K562 (cell line): Measurements from ENCODE around the gene PDCD6IP. TPM values are rescaled to one million over a fixed set of nuclear protein-coding genes. Genes with fewer than 3 reads are reported as not detected.
A peak's percentile ranks its signal among the peaks of the same experiment; 100 is the strongest.

Source experiments
- CAMTA2 ChIP-seq: fragments of 250-450 bp; sonication (Bioruptor Pico); conservative IDR thresholded peaks from 2 replicates; pipeline ENCODE4 v1.5.1; 2022
- CBFA2T2 ChIP-seq: fragments of 450-650 bp; conservative IDR thresholded peaks from 2 replicates; pipeline ENCODE4 v1.6.1; 2017; ENCODE audit warnings: mild to moderate bottlenecking
- FOXA3 ChIP-seq, 2 experiments: fragments of 450-650 bp in 1 of 2; sonication (generic) in 1 of 2; formaldehyde crosslinking; IDR thresholded peaks in 1 of 2; conservative IDR thresholded peaks in 1 of 2; 2 replicates each; pipeline versions ENCODE4 v1.4.0 to v1.8.0; 2020 to 2022; ENCODE audit warnings: mild to moderate bottlenecking in 2 of 2, missing genetic modification reagents in 1 of 2
- FOXJ2 ChIP-seq: fragments of 200-800 bp; sonication (Bioruptor generic); IDR thresholded peaks from 2 replicates; pipeline ENCODE4 v1.6.1; 2016; ENCODE audit warnings: missing genetic modification characterization, missing compliant biosample characterization
- GATA2 ChIP-seq: sonication (generic); formaldehyde crosslinking; IDR thresholded peaks from 2 replicates; pipeline ENCODE4 v1.4.0; 2020; ENCODE audit warnings: mild to moderate bottlenecking, missing genetic modification reagents
- HNRNPK ChIP-seq: fragments of 200-400 bp; formaldehyde crosslinking; IDR thresholded peaks from one replicate; pipeline ENCODE4 v1.6.1; 2018; ENCODE audit warnings: mild to moderate bottlenecking, low read depth, low read length; ENCODE audit not compliant: poor library complexity, severe bottlenecking
- HNRNPUL1 ChIP-seq: fragments of 200-400 bp; formaldehyde crosslinking; IDR thresholded peaks from 2 replicates; pipeline ENCODE4 v1.6.1; 2017; ENCODE audit warnings: low read length
- MCM5 ChIP-seq: fragments of 450-650 bp; IDR thresholded peaks from 2 replicates; pipeline ENCODE4 v1.6.1; 2016; ENCODE audit warnings: low read depth
- MXI1 ChIP-seq: IDR thresholded peaks from 2 replicates; pipeline ENCODE4 v1.6.1; 2011; ENCODE audit warnings: low read depth, mild to moderate bottlenecking, improper control_type of control experiment, low read length
- MYNN ChIP-seq, 2 experiments: sonication (generic); formaldehyde crosslinking in 1 of 2; IDR thresholded peaks; 2 replicates each; pipeline versions ENCODE4 v1.5.0 to v1.6.1; 2016 to 2020; ENCODE audit warnings: antibody characterized with exemption in 1 of 2, missing genetic modification reagents in 1 of 2
- NCOA1 ChIP-seq: fragments of 450-650 bp; IDR thresholded peaks from 2 replicates; pipeline ENCODE4 v1.6.1; 2016; ENCODE audit warnings: low read depth
- PHB ChIP-seq: fragments of 250-450 bp; sonication (Bioruptor Pico); IDR thresholded peaks from 2 replicates; pipeline ENCODE4 v1.5.0; 2021
- RAD21 ChIP-seq, 2 experiments: fragments of 250-450 bp in 1 of 2; fragments of 450-650 bp in 1 of 2; sonication (Bioruptor Pico) in 1 of 2; formaldehyde crosslinking in 1 of 2; IDR thresholded peaks in 1 of 2; conservative IDR thresholded peaks in 1 of 2; 2 replicates each; pipeline versions ENCODE4 v1.4.0 to v1.8.0; 2020 to 2022; ENCODE audit warnings: mild to moderate bottlenecking in 2 of 2, moderate library complexity in 1 of 2
- RBM22 ChIP-seq: fragments of 200-400 bp; formaldehyde crosslinking; IDR thresholded peaks from 2 replicates; pipeline ENCODE4 v1.6.1; 2018; ENCODE audit warnings: low read length, low read depth; ENCODE audit not compliant: poor library complexity, severe bottlenecking
- RBM25 ChIP-seq: fragments of 200-400 bp; formaldehyde crosslinking; IDR thresholded peaks from 2 replicates; pipeline ENCODE4 v1.6.1; 2018; ENCODE audit warnings: low read length, low read depth, moderate library complexity; ENCODE audit not compliant: severe bottlenecking
- SMARCC2 ChIP-seq: fragments of 450-650 bp; IDR thresholded peaks from 2 replicates; pipeline ENCODE4 v1.6.1; 2017; ENCODE audit warnings: antibody characterized with exemption, moderate library complexity, mild to moderate bottlenecking, low read depth
- TRIM28 ChIP-seq: fragments of 450-650 bp; IDR thresholded peaks from 2 replicates; pipeline ENCODE4 v1.6.1; 2017
- TSC22D4 ChIP-seq: fragments of 450-650 bp; IDR thresholded peaks from 2 replicates; pipeline ENCODE4 v1.6.1; 2016; ENCODE audit warnings: missing genetic modification characterization, missing biosample characterization, control low read depth
- ZBED1 ChIP-seq: IDR thresholded peaks from 2 replicates; pipeline ENCODE4 v1.6.1; 2014
- ZNF41 ChIP-seq: fragments of 250-450 bp; sonication (Bioruptor Pico); conservative IDR thresholded peaks from 2 replicates; pipeline ENCODE4 v1.4.0; 2020; ENCODE audit warnings: mild to moderate bottlenecking
- polyA plus RNA-seq, 8 experiments: library from polyadenylated mRNA; depleted of rRNA in 4 of 8; stranded (reverse) in 5 of 8; unstranded in 3 of 8; fragments of >200 nt; fragmentation: Nextera tagmentation in 2 of 8; fragmentation: Illumina TruSeq in 1 of 8; extraction: Ambion mirVana in 2 of 8; extraction: Trizol in 1 of 8; gene quantifications; 2 replicates each; pipeline versions ENCODE4 v1.2.1 to v1.2.3, GENCODE V29; 2011 to 2014; ENCODE audit warnings: inconsistent platforms in 1 of 8, missing spikeins in 1 of 8
- total RNA-seq, 7 experiments: library from RNA; depleted of rRNA in 6 of 7; stranded (reverse); fragments of >200 nt in 6 of 7; fragmentation: Illumina TruSeq in 2 of 7; extraction: Trizol in 2 of 7; gene quantifications; 2 replicates each; pipeline versions ENCODE4 v1.2.1 to v1.2.3, GENCODE V29; 2011 to 2021; ENCODE audit warnings: low replicate concordance in 1 of 7
- TF ChIP-seq, protein P1 (sequence below): fragments of 250-450 bp; sonication (Bioruptor Pico); IDR thresholded peaks from 2 replicates; pipeline ENCODE4 v1.5.0; 2020; ENCODE audit warnings: mild to moderate bottlenecking, borderline replicate concordance
- TF ChIP-seq, protein P2 (sequence below), 2 experiments: fragments of 450-650 bp in 1 of 2; sonication (generic) in 1 of 2; formaldehyde crosslinking in 1 of 2; IDR thresholded peaks in 1 of 2; conservative IDR thresholded peaks in 1 of 2; 2 replicates each; pipeline versions ENCODE4 v1.6.1 to v1.8.1; 2016 to 2023; ENCODE audit warnings: mild to moderate bottlenecking in 2 of 2, moderate library complexity in 2 of 2, inconsistent platforms in 1 of 2, missing genetic modification reagents in 1 of 2
- TF ChIP-seq, protein P3 (sequence below): fragments of 450-650 bp; IDR thresholded peaks from 2 replicates; pipeline ENCODE4 v1.6.1; 2016; ENCODE audit warnings: low read depth, mild to moderate bottlenecking, moderate library complexity
- TF ChIP-seq, protein P4 (sequence below): fragments of 250-450 bp; sonication (Bioruptor Pico); IDR thresholded peaks from 2 replicates; pipeline ENCODE4 v1.8.0; 2022; ENCODE audit warnings: moderate library complexity, mild to moderate bottlenecking, inconsistent platforms

PDCD6IP gene
- total and polyA plus RNA-seq, 9 of the 15 experiments (the other 6 are each of a cell fraction or from before 2014, with no cell fraction given): 40.2 to 302 (median 122) TPM

DNA sequence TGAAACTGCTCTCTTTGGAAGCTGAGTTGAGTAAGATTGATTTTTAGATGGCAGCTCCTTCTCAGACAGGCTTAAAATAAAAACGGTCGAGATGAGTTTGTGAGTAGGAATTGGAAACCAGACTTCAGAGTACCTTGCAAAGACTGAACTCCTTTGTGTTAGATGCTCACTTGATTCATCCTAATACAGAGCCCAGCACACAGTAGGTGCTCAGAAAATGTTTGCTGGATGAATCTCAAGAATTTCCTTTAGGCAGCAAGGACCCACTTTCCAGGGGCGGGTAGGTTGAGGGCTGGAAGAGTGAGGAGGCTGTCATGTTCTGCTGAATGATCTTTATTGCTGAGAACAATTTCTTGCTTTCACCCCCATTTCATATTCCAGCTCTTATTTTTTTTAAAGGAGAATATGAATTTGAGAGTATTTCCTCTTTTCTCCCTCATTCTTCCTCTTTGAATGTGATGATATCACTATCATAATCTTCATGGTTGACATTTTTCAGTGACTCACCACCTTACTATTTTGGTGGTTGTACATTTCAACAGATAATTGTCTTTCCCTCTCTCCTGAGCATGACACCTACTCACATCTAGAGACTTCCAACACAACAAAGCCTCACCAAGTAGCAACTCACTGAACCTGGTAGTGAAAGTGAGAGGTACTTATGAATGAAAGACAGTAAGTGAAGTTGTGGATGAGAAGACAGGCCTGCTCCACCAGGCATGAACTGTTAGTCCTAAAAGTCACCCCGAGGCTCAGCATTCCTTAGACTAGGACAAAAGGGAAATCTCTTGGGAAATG, 113.3 kb downstream of the PDCD6IP start (continued):
- no peak for TF ChIP-seq MYNN (IDR thresholded peaks at IDR 0.05)
- no peak for TF ChIP-seq MYNN (CRISPR knock-in tag; IDR thresholded peaks at IDR 0.05)
- no peak for TF ChIP-seq TSC22D4 (tag)
- TF ChIP-seq FOXJ2: no peak
- no peak for TF ChIP-seq HNRNPK
- no peak for TF ChIP-seq RBM25
- TF ChIP-seq HNRNPUL1: no peak
- TF ChIP-seq, protein P1, sequence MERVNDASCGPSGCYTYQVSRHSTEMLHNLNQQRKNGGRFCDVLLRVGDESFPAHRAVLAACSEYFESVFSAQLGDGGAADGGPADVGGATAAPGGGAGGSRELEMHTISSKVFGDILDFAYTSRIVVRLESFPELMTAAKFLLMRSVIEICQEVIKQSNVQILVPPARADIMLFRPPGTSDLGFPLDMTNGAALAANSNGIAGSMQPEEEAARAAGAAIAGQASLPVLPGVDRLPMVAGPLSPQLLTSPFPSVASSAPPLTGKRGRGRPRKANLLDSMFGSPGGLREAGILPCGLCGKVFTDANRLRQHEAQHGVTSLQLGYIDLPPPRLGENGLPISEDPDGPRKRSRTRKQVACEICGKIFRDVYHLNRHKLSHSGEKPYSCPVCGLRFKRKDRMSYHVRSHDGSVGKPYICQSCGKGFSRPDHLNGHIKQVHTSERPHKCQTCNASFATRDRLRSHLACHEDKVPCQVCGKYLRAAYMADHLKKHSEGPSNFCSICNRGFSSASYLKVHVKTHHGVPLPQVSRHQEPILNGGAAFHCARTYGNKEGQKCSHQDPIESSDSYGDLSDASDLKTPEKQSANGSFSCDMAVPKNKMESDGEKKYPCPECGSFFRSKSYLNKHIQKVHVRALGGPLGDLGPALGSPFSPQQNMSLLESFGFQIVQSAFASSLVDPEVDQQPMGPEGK (CRISPR knock-in tag): no peak
- TF ChIP-seq, protein P2, sequence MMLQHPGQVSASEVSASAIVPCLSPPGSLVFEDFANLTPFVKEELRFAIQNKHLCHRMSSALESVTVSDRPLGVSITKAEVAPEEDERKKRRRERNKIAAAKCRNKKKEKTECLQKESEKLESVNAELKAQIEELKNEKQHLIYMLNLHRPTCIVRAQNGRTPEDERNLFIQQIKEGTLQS (IDR thresholded peaks at IDR 0.05): peak; percentile 98
- TF ChIP-seq, protein P2 (CRISPR knock-in tag; conservative IDR thresholded peaks at IDR 0.05): peak; percentile 91
- no peak for TF ChIP-seq ZBED1
- TF ChIP-seq, protein P3, sequence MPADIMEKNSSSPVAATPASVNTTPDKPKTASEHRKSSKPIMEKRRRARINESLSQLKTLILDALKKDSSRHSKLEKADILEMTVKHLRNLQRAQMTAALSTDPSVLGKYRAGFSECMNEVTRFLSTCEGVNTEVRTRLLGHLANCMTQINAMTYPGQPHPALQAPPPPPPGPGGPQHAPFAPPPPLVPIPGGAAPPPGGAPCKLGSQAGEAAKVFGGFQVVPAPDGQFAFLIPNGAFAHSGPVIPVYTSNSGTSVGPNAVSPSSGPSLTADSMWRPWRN: 0 out of 2 replicates have a peak, but pooled peaks have one; percentile 39
- TF ChIP-seq PHB (CRISPR knock-in tag): no peak
- TF ChIP-seq CBFA2T2: no peak
- TF ChIP-seq TRIM28: no peak
- no peak for TF ChIP-seq RAD21 (CRISPR knock-in tag; conservative IDR thresholded peaks at IDR 0.05 in 1 of 2, IDR thresholded peaks at IDR 0.05 in 1 of 2)
- no peak for TF ChIP-seq MCM5
- TF ChIP-seq CAMTA2 (CRISPR knock-in tag): no peak
- no peak for TF ChIP-seq MXI1
- no peak for TF ChIP-seq RBM22
- peak; percentile 41; the same call in 1 of the 2 replicates for TF ChIP-seq NCOA1
- peak; percentile 90 for TF ChIP-seq SMARCC2
- TF ChIP-seq, protein P4, sequence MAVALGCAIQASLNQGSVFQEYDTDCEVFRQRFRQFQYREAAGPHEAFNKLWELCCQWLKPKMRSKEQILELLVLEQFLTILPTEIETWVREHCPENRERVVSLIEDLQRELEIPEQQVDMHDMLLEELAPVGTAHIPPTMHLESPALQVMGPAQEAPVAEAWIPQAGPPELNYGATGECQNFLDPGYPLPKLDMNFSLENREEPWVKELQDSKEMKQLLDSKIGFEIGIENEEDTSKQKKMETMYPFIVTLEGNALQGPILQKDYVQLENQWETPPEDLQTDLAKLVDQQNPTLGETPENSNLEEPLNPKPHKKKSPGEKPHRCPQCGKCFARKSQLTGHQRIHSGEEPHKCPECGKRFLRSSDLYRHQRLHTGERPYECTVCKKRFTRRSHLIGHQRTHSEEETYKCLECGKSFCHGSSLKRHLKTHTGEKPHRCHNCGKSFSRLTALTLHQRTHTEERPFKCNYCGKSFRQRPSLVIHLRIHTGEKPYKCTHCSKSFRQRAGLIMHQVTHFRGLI (CRISPR knock-in tag): no peak
- TF ChIP-seq ZNF41 (CRISPR knock-in tag): no peak
- TF ChIP-seq GATA2 (CRISPR knock-in tag): peak; percentile 66
- TF ChIP-seq FOXA3 (CRISPR knock-in tag; conservative IDR thresholded peaks at IDR 0.05 in 1 of 2, IDR thresholded peaks at IDR 0.05 in 1 of 2): 0 out of 4 replicates have a peak, but pooled peaks of 1 of the 2 experiments have one; percentile 6
